Medulla oblongata (tissue), 1 donor: ENCODE data around the gene PCK1.

Experiments used
- DNase-seq: peaks from one replicate; pipeline ENCODE4 v3.0.0-alpha.2; 2015; ENCODE audit errors: extremely low spot score

Gene PCK1

GRCh38 chr20:57588596-57588995, 27.7 kb downstream of the PCK1 start:
- no peak for DNase-seq

DNA sequence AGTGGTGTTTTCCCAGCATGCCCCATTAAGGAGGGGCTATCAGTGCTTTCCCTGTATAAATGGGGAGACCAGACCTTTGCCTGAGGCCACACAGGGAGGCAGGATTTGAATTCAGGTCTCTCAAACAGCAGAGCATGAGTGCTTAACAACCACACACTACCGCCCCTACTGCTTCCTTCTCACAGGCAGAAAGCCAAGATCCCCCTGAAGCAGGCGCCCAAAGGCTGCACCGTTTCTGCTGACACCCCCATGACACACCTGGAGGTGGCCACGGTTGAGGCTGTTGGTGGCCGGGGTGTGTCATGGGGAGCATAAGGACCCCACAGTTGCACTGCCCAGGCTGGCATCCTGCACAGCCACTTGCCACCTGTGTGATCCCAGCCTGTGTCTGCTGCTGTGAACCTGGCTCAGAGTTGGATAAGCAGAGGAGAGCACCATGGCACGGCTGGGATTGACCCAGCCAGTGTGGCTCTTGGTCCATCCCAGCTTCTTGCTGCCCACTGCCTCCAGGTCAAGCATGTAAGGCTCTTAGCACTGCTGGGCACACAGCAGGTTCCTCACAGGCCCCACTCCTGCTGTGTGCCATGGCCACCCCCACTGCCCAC, 28.3 kb downstream of the PCK1 start:
- no peak for DNase-seq

DNA sequence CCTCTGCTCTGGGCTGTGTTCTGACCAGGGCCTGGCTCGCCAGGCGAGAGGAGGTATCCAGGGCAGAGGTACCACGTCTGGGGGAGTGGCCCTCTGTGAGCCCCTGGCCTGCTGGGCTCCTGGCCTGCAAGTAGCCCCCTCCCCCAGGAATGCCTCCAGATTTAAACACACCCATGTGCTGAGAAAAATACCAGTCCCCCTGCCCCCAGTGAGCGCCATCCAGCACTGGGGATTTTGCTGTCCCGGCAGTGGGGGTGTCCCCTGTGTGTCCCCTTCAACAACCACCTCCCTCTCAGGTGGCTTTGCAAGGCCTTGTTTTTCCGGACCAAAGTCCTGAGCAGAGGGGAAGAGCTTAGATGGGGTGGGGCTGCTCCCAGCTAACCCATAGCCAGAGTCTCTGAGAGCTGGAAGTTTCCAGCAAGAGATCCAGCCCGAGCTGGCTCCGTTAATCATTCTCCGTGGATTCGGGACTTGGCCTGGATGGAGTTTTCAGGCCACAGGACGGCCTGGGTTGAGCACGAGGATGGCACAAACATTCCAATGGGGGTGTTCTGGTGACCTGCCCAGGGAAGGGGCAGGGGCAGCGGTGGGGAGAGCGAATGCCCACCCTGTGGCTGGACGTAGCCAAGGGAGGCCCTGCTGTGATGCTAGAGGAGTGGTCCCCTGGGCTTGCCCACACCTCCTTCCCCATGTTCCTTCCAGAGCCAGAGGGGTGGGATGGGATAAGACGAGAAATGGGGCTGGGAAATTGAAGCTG, 29.0 kb downstream of the PCK1 start:
- DNase-seq = no peak

DNA sequence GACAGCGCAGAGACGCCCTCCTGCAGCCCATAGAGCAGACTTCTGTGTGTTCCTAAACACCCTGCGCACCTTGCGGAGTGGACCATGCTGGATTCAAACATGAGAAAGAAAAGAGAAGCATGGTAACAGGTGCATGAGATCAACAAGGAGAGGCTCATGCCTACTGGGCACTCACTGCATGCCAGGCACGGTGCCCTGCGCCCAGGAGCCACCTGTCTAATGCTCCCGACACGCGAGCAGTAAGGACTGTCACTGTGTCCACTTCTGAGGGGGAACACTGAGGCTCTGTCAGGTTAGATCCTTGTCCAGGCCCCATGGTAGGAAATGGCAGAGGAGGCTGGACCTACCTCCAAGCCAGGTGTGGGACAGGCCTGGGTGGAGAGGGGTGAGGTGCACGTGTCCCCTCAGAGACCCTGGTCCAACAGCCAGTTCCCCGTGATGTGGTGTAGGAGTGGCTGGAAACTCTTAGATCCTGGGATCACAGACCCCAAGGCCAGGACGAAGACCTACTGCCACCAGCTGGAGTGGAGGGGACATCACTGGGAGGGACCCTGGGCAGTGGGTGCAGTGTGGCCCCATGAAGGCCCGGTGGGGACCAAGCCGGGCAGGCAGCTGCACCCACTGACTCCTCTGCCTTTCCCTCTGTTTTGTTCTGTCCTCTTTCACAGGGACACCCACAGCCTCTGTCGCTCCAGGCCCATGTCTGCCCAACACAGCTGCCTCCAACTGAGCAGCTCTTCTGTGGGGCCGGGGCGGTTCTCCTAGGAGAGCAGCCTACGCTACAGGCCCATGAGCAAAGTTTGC, 29.8 kb downstream of the PCK1 start:
- DNase-seq = no peak

DNA sequence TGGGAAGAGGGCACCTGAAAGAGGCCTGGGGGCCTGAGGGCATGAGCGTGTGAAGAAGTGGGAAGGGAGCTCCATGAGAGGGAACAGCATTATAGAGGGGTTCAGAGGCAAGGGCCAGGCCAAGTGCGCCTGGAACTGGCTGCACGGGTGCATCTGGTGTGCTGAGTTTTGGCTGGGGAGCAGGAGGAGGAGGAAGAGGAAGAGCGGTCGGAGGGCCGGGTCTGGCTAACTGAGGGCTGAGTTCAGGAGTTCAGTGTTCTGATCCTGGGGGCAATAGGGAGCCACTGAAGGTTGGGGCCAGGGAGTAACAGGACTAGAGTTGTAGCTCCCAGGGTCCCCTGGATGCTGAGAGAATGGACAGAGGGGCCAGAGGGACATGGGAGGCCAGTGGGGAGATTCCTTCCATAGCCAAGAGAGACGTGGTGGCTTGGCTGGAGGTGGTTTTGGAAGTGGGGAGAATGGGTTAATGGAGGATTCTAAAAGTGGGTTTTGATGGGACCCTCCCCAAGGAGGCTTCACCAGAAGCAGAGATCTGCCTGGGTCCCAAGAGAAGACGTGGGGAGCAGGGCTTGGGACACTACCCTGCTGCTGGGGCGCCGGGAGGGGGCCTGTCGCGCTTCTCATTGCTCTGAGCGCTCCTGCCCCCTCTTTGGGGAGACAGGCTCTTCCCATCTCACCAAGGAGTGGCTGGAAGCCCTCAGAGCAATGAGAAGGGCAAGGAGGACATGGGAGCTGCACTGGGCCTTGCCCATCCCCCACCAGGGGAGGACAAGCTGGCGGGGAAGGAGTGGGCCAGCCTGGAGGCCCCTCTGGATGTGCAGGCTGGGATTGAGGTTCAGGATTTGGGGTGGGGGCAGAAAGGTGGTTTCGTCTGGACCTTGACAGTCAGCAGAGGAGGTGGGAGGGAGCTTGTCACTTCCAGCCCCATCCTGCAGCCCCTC, 30.6 kb downstream of the PCK1 start:
- DNase-seq = no peak

GRCh38 chr20:57592263-57593092, 31.6 kb downstream of the PCK1 start:
- DNase-seq = no peak

GRCh38 chr20:57593134-57593886, 32.4 kb downstream of the PCK1 start:
- DNase-seq = no peak

- no peak for DNase-seq
Measured at GRCh38 chr20:57594092-57594951, 33.4 kb downstream of the PCK1 start.

DNA sequence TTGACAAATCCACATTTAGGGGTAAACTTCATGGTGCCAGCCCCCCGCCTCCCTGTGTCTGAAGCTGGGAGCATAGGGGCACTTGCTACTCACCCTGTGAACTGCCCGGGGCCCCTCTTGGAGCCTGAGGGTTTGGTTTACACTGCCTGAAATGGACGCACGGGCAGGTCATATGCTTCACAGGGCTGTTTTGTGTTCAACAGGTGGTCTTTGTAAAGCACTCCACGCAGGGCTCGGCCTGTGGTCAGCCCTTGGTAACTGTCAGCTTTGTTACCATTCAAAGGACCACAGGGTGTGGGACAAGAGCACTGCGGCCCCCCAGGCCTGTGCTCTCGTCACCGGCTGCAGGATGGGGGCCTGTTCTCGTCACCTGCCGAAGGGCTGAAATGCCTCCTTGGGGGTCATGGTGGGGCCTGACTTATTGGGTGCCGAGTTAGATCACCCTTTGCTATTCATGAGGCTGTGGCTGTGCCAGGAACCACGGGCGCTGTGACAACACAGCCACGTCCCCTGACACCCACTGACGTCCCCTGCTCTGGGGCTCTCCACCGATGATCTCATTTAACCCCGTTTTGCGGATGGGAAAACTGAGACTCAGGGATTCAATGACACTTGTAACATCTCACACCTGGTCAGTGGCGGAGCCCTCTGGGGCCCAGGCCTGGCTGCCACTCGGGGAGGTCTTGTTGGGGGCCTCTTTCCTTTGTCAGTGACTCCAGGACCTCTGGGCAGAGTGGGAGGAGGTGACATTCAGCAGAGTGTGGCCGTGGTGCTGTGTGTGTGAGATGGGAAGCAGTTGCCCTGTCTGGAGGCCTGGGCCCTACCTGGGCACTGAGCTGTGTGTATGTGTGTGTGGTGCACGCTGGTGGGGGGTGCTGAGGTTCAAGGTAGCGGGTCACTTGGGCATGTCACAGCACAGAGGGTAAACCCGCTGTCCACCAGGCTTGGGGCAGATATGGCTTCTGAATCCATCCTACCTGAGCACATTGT, 34.4 kb downstream of the PCK1 start:
- DNase-seq = no peak

- DNase-seq = no peak
Measured at GRCh38 chr20:57596358-57596757, 35.4 kb downstream of the PCK1 start.

- DNase-seq = peak; percentile 59
Measured at GRCh38 chr20:57596998-57597939, 36.4 kb downstream of the PCK1 start.

DNA sequence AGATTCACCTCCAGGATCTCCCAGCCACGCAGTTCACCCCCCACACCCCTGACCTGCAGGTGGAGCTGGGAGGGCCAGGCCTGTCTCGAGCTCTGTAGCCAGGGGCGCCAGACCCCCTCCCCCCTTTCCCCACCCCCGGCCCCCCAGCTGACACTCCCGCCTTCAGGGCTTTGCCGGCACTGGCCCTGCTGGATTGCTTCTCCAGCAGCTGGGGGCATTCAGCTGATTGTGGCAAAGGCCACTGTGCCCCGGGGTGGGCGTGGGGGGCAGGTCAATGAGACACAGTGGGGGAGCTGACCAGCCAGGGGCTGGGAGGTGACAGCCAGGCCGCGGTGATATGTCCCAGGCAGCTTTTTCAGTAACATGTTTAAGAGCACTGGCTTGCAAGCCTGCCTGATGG, 37.1 kb downstream of the PCK1 start:
- DNase-seq = no peak

- DNase-seq = no peak
Measured at GRCh38 chr20:57598491-57598890, 37.6 kb downstream of the PCK1 start.

DNA sequence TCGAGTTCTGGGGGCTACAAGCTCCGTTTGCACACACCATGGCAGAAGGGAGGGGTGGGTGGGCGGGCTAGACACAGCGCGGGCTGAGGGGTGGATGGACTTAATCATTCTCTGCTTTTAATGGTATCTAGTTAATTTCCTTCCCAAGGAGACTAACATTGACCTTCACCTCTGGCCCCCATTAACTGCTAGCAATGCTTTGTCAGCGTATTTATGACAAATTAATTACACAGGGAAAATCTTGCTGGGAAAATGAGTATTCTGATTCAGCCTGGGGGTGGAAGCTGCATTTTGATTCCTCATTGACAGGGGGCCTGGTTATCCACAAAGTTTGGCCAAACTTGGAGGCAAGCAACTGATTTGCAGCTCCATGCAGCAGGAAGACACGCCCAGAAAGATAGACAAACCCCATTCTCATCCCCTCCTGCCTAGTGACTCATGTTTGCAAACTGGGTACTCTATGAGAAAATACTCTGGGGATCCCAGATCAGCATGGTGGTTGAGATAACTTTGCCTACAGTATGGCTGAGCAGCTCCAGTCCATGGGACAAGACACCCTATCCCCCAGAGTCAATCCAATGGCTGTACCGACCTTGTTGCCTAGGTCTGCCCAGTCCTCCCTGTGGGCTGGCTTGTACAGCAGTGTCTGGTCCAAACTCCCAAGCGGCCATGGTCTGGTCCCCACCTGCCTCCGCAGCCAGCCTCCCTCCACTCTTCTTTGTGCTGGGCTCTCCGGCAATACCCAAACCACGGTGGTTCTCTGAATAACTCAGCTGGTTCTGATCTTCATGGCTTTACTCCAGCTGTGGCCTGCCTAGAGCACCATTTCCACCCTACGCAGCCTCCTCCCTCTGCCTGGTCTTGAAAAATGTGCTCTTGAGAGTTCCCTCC, 39.7 kb downstream of the PCK1 start:
- DNase-seq = no peak

- DNase-seq = no peak
Measured at GRCh38 chr20:57601211-57601570, 40.3 kb downstream of the PCK1 start.

GRCh38 chr20:57601737-57602136, 40.8 kb downstream of the PCK1 start:
- no peak for DNase-seq
